WTC11 (cell line): ENCODE results near the gene SLX4. TPM values are rescaled to one million over a fixed set of nuclear protein-coding genes. Genes with fewer than 3 reads are reported as not detected.
"Not testable (repeated sequence)": the region's sequence is repeated elsewhere in the genome, so short reads cannot be mapped to it uniquely, and the experiment has no call there.

Experiments
- ATAC-seq: fragments of 200-7000 bp; cut with Tn5 transposase; 2 replicates; pipeline ENCODE4 v1.10.0; 2021; ENCODE audit warnings: mild to moderate bottlenecking, moderate library complexity
- CTCF ChIA-PET: fragments of 300-600 bp; sonication (Branson Sonifier 250); formaldehyde crosslinking; loops from one replicate; lab custom pipeline; 2021; ENCODE audit warnings: antibody characterized with exemption; lab: Charles Lee
- POLR2A ChIA-PET: fragments of 350-600 bp; sonication (Branson Sonifier 250); formaldehyde crosslinking; loops from one replicate; lab custom pipeline; 2021; ENCODE audit warnings: antibody characterized with exemption; lab: Charles Lee
- DNase-seq: peaks from one replicate; pipeline ENCODE4 v3.0.0; 2021; ENCODE audit warnings: low spot score
- H3K27ac Mint-ChIP-seq: 2 replicates; pipeline ENCODE4 v1.8.0; 2021; ENCODE audit warnings: mixed read lengths
- H3K27me3 Mint-ChIP-seq: 2 replicates; pipeline ENCODE4 v1.8.0; 2021; ENCODE audit warnings: low read depth, mild to moderate bottlenecking, moderate library complexity, mixed read lengths
- H3K36me3 Mint-ChIP-seq: 2 replicates; pipeline ENCODE4 v1.8.0; 2021; ENCODE audit warnings: mixed read lengths
- H3K4me1 Mint-ChIP-seq: 2 replicates; pipeline ENCODE4 v1.8.0; 2022; ENCODE audit warnings: mixed read lengths
- H3K4me3 Mint-ChIP-seq: 2 replicates; pipeline ENCODE4 v1.8.0; 2021; ENCODE audit warnings: mild to moderate bottlenecking, moderate library complexity, mixed read lengths
- H3K9me3 Mint-ChIP-seq: 2 replicates; pipeline ENCODE4 v1.8.0; 2021; ENCODE audit warnings: mixed read lengths
- ATF1 ChIP-seq: sonication (generic); formaldehyde crosslinking; IDR thresholded peaks from 2 replicates; pipeline ENCODE4 v1.8.1; 2023; ENCODE audit warnings: mild to moderate bottlenecking, moderate library complexity, missing genetic modification reagents
- ATF6 ChIP-seq: sonication (generic); formaldehyde crosslinking; IDR thresholded peaks from 2 replicates; pipeline ENCODE4 v1.8.1; 2023; ENCODE audit warnings: mild to moderate bottlenecking, missing genetic modification reagents
- E2F5 ChIP-seq: sonication (generic); formaldehyde crosslinking; IDR thresholded peaks from 2 replicates; pipeline ENCODE4 v1.8.1; 2022; ENCODE audit warnings: mild to moderate bottlenecking, moderate library complexity, missing genetic modification reagents
- KAT7 ChIP-seq: sonication (generic); formaldehyde crosslinking; IDR thresholded peaks from 2 replicates; pipeline ENCODE4 v1.8.1; 2023; ENCODE audit warnings: missing genetic modification reagents, mild to moderate bottlenecking, borderline replicate concordance
- MXD4 ChIP-seq: fragments of 250-450 bp; sonication (Bioruptor Pico); IDR thresholded peaks from 2 replicates; pipeline ENCODE4 v1.8.0; 2021; ENCODE audit warnings: mild to moderate bottlenecking, moderate library complexity, borderline replicate concordance
- PRRX2 ChIP-seq: fragments of 250-450 bp; sonication (Bioruptor Pico); IDR thresholded peaks from 2 replicates; pipeline ENCODE4 v1.8.0; 2021; ENCODE audit warnings: mild to moderate bottlenecking
- RELA ChIP-seq: sonication (generic); formaldehyde crosslinking; IDR thresholded peaks from 2 replicates; pipeline ENCODE4 v1.8.1; 2022; ENCODE audit warnings: missing genetic modification reagents, mild to moderate bottlenecking, borderline replicate concordance
- TEAD1 ChIP-seq: sonication (generic); formaldehyde crosslinking; IDR thresholded peaks from 2 replicates; pipeline ENCODE4 v1.8.0; 2022; ENCODE audit warnings: mild to moderate bottlenecking, missing genetic modification reagents
- USF1 ChIP-seq: sonication (generic); formaldehyde crosslinking; IDR thresholded peaks from 2 replicates; pipeline ENCODE4 v1.8.0; 2022; ENCODE audit warnings: mild to moderate bottlenecking, missing genetic modification reagents
- total RNA-seq: library from RNA; stranded (reverse); gene quantifications from 3 replicates; pipeline ENCODE4 v1.2.3, GENCODE V29; 2021
- TF ChIP-seq, protein P1 (sequence below): sonication (generic); formaldehyde crosslinking; IDR thresholded peaks from 2 replicates; pipeline ENCODE4 v1.8.0; 2023; ENCODE audit warnings: mild to moderate bottlenecking, missing genetic modification reagents
- TF ChIP-seq, protein P2 (sequence below): sonication (generic); formaldehyde crosslinking; IDR thresholded peaks from 2 replicates; pipeline ENCODE4 v1.8.0; 2023; ENCODE audit warnings: missing genetic modification reagents, mild to moderate bottlenecking, borderline replicate concordance
- TF ChIP-seq, protein P3 (sequence below): sonication (generic); formaldehyde crosslinking; IDR thresholded peaks from 2 replicates; pipeline ENCODE4 v1.8.0; 2022; ENCODE audit warnings: missing genetic modification reagents
- TF ChIP-seq, protein P4 (sequence below): fragments of 250-450 bp; sonication (Bioruptor Pico); IDR thresholded peaks from 2 replicates; pipeline ENCODE4 v1.9.0; 2021; ENCODE audit warnings: mild to moderate bottlenecking

The SLX4 gene
- total RNA-seq, 1 experiment from 2014 or later, result 16.7 TPM

DNA sequence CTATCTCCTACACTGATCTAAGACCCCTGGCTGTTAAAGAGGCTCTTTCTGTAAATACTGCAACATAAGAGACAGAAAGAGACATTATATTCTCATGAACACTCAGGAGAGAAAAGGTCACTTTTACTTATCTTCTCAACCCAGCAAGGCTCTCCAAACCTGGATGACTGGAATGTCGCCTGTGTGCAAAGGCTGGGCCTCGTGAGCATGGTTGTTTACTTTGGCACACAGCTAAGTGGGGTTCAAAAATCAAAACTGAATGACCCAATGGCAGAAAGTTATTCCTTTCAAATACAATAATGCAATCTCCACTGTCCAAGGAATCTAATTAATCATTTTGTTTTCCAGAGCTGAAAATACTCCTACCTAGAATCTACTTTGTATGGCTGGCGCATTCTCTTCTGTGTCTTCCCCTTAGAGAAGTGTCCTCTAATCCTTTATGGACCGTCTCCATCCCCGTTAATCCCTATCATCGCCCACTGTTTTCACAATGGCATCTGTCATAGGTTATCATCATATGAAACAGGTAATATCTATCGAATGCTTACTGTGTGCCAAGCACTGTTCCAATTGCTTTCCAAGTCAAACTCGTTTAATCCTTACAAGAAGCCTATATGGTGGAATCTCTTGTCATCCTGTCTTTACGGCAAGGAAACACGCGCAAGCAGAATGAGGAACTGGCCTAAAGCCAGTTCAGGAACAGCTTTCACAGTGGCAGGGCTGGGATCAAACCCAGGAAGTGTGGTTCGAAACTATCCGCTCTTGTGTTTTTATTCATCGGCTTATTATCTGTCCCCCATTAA lies 1.3 kb downstream of the SLX4 start:
- ChIA-PET CTCF (interaction anchor here (1.2 kb wide), 1 partner anchor 44 kb away, joined by 3 read pairs; no protein-coding TSS in a partner anchor), POLR2A (no interaction called here)
- ATAC-seq (no peak), DNase-seq (peak; percentile 1)
- H3K36me3 Mint-ChIP-seq, result peaks cover 11% of the 10 kb centered on the region
- H3K9me3 Mint-ChIP-seq, result no peaks in the 10 kb centered on the region
- no peaks in the 10 kb centered on the region for H3K27me3 Mint-ChIP-seq
- peak overlapping the region; percentile 26; the same call in 1 of the 2 replicates for H3K27ac Mint-ChIP-seq
- peaks cover 23% of the 10 kb centered on the region for H3K4me1 Mint-ChIP-seq
- peak overlapping the region; percentile 99 for H3K4me3 Mint-ChIP-seq
- TF ChIP-seq E2F5 (no peak), ATF1 (CRISPR knock-in tag) (no peak), KAT7 (CRISPR knock-in tag) (no peak), TEAD1 (CRISPR knock-in tag) (no peak)
- TF ChIP-seq, protein P1, sequence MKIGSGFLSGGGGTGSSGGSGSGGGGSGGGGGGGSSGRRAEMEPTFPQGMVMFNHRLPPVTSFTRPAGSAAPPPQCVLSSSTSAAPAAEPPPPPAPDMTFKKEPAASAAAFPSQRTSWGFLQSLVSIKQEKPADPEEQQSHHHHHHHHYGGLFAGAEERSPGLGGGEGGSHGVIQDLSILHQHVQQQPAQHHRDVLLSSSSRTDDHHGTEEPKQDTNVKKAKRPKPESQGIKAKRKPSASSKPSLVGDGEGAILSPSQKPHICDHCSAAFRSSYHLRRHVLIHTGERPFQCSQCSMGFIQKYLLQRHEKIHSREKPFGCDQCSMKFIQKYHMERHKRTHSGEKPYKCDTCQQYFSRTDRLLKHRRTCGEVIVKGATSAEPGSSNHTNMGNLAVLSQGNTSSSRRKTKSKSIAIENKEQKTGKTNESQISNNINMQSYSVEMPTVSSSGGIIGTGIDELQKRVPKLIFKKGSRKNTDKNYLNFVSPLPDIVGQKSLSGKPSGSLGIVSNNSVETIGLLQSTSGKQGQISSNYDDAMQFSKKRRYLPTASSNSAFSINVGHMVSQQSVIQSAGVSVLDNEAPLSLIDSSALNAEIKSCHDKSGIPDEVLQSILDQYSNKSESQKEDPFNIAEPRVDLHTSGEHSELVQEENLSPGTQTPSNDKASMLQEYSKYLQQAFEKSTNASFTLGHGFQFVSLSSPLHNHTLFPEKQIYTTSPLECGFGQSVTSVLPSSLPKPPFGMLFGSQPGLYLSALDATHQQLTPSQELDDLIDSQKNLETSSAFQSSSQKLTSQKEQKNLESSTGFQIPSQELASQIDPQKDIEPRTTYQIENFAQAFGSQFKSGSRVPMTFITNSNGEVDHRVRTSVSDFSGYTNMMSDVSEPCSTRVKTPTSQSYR (CRISPR knock-in tag), result no peak

- H3K9me3 Mint-ChIP-seq, H3K27ac Mint-ChIP-seq, H3K27me3 Mint-ChIP-seq, DNase-seq, ATAC-seq, CTCF ChIA-PET, H3K4me3 Mint-ChIP-seq, POLR2A ChIA-PET: not testable (repeated sequence)
- peaks cover 23% of the 10 kb centered on the region for H3K4me1 Mint-ChIP-seq
- H3K36me3 Mint-ChIP-seq, result peaks cover 11% of the 10 kb centered on the region
Measured at GRCh38 chr16:3608976-3609375, 2.4 kb downstream of the SLX4 start.

- H3K9me3 Mint-ChIP-seq, result no peaks in the 10 kb centered on the region
- CTCF ChIA-PET, result no interaction called here
- DNase-seq (peak; percentile 0), ATAC-seq (no peak)
- peaks cover 18% of the 10 kb centered on the region for H3K36me3 Mint-ChIP-seq
- no peaks in the 10 kb centered on the region for H3K27me3 Mint-ChIP-seq
- H3K27ac Mint-ChIP-seq, result no peak overlapping the region
- H3K4me3 Mint-ChIP-seq, result no peak overlapping the region
- POLR2A ChIA-PET, result no interaction called here
- H3K4me1 Mint-ChIP-seq, result peaks cover 18% of the 10 kb centered on the region
- TF ChIP-seq PRRX2 (CRISPR knock-in tag) (no peak), RELA (CRISPR knock-in tag) (no peak), MXD4 (CRISPR knock-in tag) (no peak), ATF6 (CRISPR knock-in tag) (no peak), KAT7 (CRISPR knock-in tag) (no peak), ATF1 (CRISPR knock-in tag) (no peak), USF1 (CRISPR knock-in tag) (no peak)
- TF ChIP-seq, protein P2, sequence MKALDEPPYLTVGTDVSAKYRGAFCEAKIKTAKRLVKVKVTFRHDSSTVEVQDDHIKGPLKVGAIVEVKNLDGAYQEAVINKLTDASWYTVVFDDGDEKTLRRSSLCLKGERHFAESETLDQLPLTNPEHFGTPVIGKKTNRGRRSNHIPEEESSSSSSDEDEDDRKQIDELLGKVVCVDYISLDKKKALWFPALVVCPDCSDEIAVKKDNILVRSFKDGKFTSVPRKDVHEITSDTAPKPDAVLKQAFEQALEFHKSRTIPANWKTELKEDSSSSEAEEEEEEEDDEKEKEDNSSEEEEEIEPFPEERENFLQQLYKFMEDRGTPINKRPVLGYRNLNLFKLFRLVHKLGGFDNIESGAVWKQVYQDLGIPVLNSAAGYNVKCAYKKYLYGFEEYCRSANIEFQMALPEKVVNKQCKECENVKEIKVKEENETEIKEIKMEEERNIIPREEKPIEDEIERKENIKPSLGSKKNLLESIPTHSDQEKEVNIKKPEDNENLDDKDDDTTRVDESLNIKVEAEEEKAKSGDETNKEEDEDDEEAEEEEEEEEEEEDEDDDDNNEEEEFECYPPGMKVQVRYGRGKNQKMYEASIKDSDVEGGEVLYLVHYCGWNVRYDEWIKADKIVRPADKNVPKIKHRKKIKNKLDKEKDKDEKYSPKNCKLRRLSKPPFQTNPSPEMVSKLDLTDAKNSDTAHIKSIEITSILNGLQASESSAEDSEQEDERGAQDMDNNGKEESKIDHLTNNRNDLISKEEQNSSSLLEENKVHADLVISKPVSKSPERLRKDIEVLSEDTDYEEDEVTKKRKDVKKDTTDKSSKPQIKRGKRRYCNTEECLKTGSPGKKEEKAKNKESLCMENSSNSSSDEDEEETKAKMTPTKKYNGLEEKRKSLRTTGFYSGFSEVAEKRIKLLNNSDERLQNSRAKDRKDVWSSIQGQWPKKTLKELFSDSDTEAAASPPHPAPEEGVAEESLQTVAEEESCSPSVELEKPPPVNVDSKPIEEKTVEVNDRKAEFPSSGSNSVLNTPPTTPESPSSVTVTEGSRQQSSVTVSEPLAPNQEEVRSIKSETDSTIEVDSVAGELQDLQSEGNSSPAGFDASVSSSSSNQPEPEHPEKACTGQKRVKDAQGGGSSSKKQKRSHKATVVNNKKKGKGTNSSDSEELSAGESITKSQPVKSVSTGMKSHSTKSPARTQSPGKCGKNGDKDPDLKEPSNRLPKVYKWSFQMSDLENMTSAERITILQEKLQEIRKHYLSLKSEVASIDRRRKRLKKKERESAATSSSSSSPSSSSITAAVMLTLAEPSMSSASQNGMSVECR (CRISPR knock-in tag), result no peak
- TF ChIP-seq, protein P3, sequence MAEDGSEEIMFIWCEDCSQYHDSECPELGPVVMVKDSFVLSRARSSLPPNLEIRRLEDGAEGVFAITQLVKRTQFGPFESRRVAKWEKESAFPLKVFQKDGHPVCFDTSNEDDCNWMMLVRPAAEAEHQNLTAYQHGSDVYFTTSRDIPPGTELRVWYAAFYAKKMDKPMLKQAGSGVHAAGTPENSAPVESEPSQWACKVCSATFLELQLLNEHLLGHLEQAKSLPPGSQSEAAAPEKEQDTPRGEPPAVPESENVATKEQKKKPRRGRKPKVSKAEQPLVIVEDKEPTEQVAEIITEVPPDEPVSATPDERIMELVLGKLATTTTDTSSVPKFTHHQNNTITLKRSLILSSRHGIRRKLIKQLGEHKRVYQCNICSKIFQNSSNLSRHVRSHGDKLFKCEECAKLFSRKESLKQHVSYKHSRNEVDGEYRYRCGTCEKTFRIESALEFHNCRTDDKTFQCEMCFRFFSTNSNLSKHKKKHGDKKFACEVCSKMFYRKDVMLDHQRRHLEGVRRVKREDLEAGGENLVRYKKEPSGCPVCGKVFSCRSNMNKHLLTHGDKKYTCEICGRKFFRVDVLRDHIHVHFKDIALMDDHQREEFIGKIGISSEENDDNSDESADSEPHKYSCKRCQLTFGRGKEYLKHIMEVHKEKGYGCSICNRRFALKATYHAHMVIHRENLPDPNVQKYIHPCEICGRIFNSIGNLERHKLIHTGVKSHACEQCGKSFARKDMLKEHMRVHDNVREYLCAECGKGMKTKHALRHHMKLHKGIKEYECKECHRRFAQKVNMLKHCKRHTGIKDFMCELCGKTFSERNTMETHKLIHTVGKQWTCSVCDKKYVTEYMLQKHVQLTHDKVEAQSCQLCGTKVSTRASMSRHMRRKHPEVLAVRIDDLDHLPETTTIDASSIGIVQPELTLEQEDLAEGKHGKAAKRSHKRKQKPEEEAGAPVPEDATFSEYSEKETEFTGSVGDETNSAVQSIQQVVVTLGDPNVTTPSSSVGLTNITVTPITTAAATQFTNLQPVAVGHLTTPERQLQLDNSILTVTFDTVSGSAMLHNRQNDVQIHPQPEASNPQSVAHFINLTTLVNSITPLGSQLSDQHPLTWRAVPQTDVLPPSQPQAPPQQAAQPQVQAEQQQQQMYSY (CRISPR knock-in tag), result no peak
- TF ChIP-seq, protein P4, sequence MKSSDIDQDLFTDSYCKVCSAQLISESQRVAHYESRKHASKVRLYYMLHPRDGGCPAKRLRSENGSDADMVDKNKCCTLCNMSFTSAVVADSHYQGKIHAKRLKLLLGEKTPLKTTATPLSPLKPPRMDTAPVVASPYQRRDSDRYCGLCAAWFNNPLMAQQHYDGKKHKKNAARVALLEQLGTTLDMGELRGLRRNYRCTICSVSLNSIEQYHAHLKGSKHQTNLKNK, result no peak
Measured at GRCh38 chr16:3608069-3608468, 3.3 kb downstream of the SLX4 start.
